Gastrocnemius medialis (tissue), 4 donors: ENCODE measurements around the gene ZNF423. TPM values are rescaled to one million over a fixed set of nuclear protein-coding genes. Genes with fewer than 3 reads are reported as not detected.

ENCODE experiments used
- ATAC-seq, 2 donors: fragments of 150-250 bp; one replicate each; pipeline ENCODE4 v1.9.1; 2016
- DNase-seq, 2 donors: peaks; one replicate each; pipeline ENCODE4 v3.0.0-alpha.2; 2019
- H3K27ac ChIP-seq, 4 donors: fragments of 200-600 bp; sonication (generic); 1 replicate in 1 of 4; 2 replicates in 3 of 4; pipeline ENCODE4 v1.5.1; 2016 to 2018; ENCODE audit warnings: mild to moderate bottlenecking in 2 of 4, moderate library complexity in 1 of 4
- H3K27me3 ChIP-seq, 3 donors: fragments of 200-600 bp; sonication (generic) in 2 of 3; 1 replicate in 1 of 3; 2 replicates in 2 of 3; pipeline versions ENCODE4 v1.5.1 to v1.6.0; 2016 to 2019; ENCODE audit warnings: mild to moderate bottlenecking in 1 of 3, moderate library complexity in 1 of 3
- H3K36me3 ChIP-seq, 2 donors: fragments of 200-600 bp; sonication (generic) in 1 of 2; one replicate each; pipeline ENCODE4 v1.5.1; 2017 to 2018
- H3K4me1 ChIP-seq, 2 donors: fragments of 200-600 bp; sonication (generic) in 1 of 2; one replicate each; pipeline ENCODE4 v1.5.1; 2016 to 2017; ENCODE audit warnings: mild to moderate bottlenecking in 2 of 2
- H3K4me3 ChIP-seq, 4 donors: fragments of 200-600 bp; sonication (generic) in 3 of 4; 1 replicate in 1 of 4; 2 replicates in 3 of 4; pipeline ENCODE4 v1.5.1; 2016 to 2019; ENCODE audit warnings: mild to moderate bottlenecking in 2 of 4
- H3K9me3 ChIP-seq, 3 donors: fragments of 200-600 bp; sonication (generic) in 2 of 3; 1 replicate in 1 of 3; 2 replicates in 2 of 3; pipeline ENCODE4 v1.5.1; 2016 to 2019
- CTCF ChIP-seq, 5 experiments: fragments of 450-650 bp in 3 of 5; fragments of 200-600 bp in 2 of 5; sonication (generic) in 2 of 5; IDR thresholded peaks in 4 of 5; conservative IDR thresholded peaks in 1 of 5; 1 replicate in 4 of 5; 2 replicates in 1 of 5; pipeline ENCODE4 v1.5.1; 2016 to 2019; ENCODE audit warnings: antibody characterized with exemption in 5 of 5, mild to moderate bottlenecking in 3 of 5, moderate library complexity in 3 of 5
- POLR2A ChIP-seq, 2 donors: fragments of 450-650 bp; IDR thresholded peaks; one replicate each; pipeline ENCODE4 v1.6.1; 2017; ENCODE audit warnings: antibody characterized with exemption in 2 of 2, mild to moderate bottlenecking in 2 of 2, moderate library complexity in 2 of 2
- in situ Hi-C, 4 donors: fragments of 200-750 bp; cut with MboI; loops; one replicate each; pipeline versions ENCODE4 v1.15.0 to v1.8.0; 2017; ENCODE audit warnings: low sequenced_read_pairs in 4 of 4
- intact Hi-C: fragments of 100-400 bp; cut with DNase I; formaldehyde crosslinking; loops from one replicate; pipeline ENCODE4 v1.15.1; 2023; ENCODE audit warnings: low total_unique reads
- total RNA-seq, 4 donors: library from RNA; depleted of rRNA; stranded (reverse); fragments of >200 nt; gene quantifications; one replicate each; pipeline versions ENCODE4 v1.1.0 to v1.2.3, GENCODE V29; 2016

The ZNF423 gene
- total RNA-seq, 4 donors from 2014 or later = 8.4 to 15.8 (median 12.5) TPM

GRCh38 chr16:49889725-49890397, 33.9 kb upstream of the ZNF423 start:
- intact Hi-C loops = no loop called here
- ATAC-seq (no peak), DNase-seq (no peak)
- no peak overlapping the region for H3K27ac ChIP-seq
- H3K4me1 ChIP-seq = no peaks in the 10 kb centered on the region
- TF ChIP-seq CTCF (IDR thresholded peaks at IDR 0.05 in 4 of 5, conservative IDR thresholded peaks at IDR 0.05 in 1 of 5) = no peak
- no peak for TF ChIP-seq POLR2A (IDR thresholded peaks at IDR 0.05)
- H3K27me3 ChIP-seq = no peaks in the 10 kb centered on the region
- in situ Hi-C loops = no loop called here
- H3K9me3 ChIP-seq = no peaks in the 10 kb centered on the region
- no peak overlapping the region for H3K4me3 ChIP-seq
- no peaks in the 10 kb centered on the region for H3K36me3 ChIP-seq

GRCh38 chr16:49886554-49887094, 30.7 kb upstream of the ZNF423 start:
- intact Hi-C loops (no loop called here), in situ Hi-C loops (no loop called here)
- no peaks in the 10 kb centered on the region for H3K9me3 ChIP-seq
- ATAC-seq (no peak), DNase-seq (no peak)
- no peaks in the 10 kb centered on the region for H3K4me1 ChIP-seq
- TF ChIP-seq CTCF (IDR thresholded peaks at IDR 0.05 in 4 of 5, conservative IDR thresholded peaks at IDR 0.05 in 1 of 5) (no peak), POLR2A (IDR thresholded peaks at IDR 0.05) (no peak)
- H3K4me3 ChIP-seq = no peak overlapping the region
- no peaks in the 10 kb centered on the region for H3K36me3 ChIP-seq
- no peak overlapping the region for H3K27ac ChIP-seq
- H3K27me3 ChIP-seq = no peaks in the 10 kb centered on the region

- intact Hi-C loops (no loop called here), in situ Hi-C loops (no loop called here)
- no peak overlapping the region for H3K27ac ChIP-seq
- ATAC-seq (no peak), DNase-seq (no peak)
- no peaks in the 10 kb centered on the region for H3K4me1 ChIP-seq
- TF ChIP-seq CTCF (IDR thresholded peaks at IDR 0.05 in 4 of 5, conservative IDR thresholded peaks at IDR 0.05 in 1 of 5) = no peak
- no peaks in the 10 kb centered on the region for H3K36me3 ChIP-seq
- no peaks in the 10 kb centered on the region for H3K9me3 ChIP-seq
- H3K27me3 ChIP-seq = no peaks in the 10 kb centered on the region
- no peak overlapping the region for H3K4me3 ChIP-seq
These were observed 28.4 kb upstream of the ZNF423 start for GRCh38 chr16:49884033-49885015.

GRCh38 chr16:49883076-49884014, 27.4 kb upstream of the ZNF423 start:
- no peaks in the 10 kb centered on the region for H3K9me3 ChIP-seq
- in situ Hi-C loops (no loop called here), intact Hi-C loops (no loop called here)
- no peaks in the 10 kb centered on the region for H3K36me3 ChIP-seq
- ATAC-seq = no peak
- no peak overlapping the region for H3K27ac ChIP-seq
- no peak overlapping the region for H3K4me3 ChIP-seq
- H3K27me3 ChIP-seq = no peaks in the 10 kb centered on the region
- no peak for DNase-seq
- H3K4me1 ChIP-seq = no peaks in the 10 kb centered on the region
- no peak for TF ChIP-seq POLR2A (IDR thresholded peaks at IDR 0.05)
- no peak for TF ChIP-seq CTCF (IDR thresholded peaks at IDR 0.05 in 4 of 5, conservative IDR thresholded peaks at IDR 0.05 in 1 of 5)
